Fibroblast of skin of right quadriceps (primary cell): ENCODE data around the gene SBNO2.

Experiments
- DNase-seq: peaks from one replicate; pipeline ENCODE4 v3.0.0-alpha.2; 2013

SBNO2 gene, protein sequence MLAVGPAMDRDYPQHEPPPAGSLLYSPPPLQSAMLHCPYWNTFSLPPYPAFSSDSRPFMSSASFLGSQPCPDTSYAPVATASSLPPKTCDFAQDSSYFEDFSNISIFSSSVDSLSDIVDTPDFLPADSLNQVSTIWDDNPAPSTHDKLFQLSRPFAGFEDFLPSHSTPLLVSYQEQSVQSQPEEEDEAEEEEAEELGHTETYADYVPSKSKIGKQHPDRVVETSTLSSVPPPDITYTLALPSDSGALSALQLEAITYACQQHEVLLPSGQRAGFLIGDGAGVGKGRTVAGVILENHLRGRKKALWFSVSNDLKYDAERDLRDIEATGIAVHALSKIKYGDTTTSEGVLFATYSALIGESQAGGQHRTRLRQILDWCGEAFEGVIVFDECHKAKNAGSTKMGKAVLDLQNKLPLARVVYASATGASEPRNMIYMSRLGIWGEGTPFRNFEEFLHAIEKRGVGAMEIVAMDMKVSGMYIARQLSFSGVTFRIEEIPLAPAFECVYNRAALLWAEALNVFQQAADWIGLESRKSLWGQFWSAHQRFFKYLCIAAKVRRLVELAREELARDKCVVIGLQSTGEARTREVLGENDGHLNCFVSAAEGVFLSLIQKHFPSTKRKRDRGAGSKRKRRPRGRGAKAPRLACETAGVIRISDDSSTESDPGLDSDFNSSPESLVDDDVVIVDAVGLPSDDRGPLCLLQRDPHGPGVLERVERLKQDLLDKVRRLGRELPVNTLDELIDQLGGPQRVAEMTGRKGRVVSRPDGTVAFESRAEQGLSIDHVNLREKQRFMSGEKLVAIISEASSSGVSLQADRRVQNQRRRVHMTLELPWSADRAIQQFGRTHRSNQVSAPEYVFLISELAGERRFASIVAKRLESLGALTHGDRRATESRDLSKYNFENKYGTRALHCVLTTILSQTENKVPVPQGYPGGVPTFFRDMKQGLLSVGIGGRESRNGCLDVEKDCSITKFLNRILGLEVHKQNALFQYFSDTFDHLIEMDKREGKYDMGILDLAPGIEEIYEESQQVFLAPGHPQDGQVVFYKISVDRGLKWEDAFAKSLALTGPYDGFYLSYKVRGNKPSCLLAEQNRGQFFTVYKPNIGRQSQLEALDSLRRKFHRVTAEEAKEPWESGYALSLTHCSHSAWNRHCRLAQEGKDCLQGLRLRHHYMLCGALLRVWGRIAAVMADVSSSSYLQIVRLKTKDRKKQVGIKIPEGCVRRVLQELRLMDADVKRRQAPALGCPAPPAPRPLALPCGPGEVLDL (N-terminal part only)

DNA sequence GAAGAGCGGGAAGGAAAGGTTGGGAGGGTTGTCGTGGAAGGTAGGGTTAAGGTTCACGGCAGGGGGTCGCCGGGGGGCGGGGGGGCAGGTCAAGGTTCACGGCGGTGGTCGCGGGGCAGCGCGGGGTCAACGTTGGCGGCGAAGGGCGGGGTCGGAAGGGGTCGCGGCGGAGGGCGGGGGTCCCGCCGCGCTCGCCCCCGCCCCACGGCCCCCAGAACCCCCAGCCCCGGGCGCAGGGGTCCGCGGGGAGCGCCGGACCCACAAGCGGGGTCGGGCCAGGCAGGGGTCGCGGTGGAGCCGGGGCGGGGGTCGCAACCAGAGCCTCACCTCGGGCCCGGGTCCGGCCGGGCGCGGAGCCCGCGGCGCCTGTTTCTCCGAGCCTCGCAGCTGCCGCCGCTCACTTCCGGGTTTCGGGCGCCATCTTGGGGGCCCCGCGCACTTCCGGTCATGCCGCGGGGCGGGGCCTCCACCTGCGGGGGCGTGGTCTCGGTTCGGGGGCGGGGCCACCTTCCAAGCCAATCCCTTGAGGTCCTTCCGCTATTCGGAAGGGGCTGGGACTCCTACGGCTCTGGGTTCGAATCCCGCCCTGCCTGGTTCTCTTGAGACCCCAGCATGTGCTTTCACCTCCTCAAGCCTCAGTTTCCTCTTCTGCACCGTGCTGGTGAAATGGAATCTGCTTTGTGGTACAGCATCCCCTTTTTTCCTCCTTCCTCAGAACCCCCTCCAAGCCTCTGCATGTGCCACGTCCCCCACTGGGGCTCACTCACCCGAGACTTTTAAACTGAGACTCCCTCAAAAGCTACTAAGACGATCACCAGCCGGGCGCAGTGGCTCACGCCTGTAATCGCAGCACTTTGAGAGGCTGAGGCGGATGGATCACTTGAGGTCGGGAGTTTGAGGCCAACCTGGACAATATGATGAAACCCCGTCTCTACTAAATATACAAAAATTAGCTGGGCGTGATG, at the start of gene SBNO2:
Gene SBNO2 (minus strand): TSS at position 424 of the 965 bp plus-strand sequence. CDS start 19,992 bp downstream, outside the sequence.
- DNase-seq, result peak; percentile 87

DNA sequence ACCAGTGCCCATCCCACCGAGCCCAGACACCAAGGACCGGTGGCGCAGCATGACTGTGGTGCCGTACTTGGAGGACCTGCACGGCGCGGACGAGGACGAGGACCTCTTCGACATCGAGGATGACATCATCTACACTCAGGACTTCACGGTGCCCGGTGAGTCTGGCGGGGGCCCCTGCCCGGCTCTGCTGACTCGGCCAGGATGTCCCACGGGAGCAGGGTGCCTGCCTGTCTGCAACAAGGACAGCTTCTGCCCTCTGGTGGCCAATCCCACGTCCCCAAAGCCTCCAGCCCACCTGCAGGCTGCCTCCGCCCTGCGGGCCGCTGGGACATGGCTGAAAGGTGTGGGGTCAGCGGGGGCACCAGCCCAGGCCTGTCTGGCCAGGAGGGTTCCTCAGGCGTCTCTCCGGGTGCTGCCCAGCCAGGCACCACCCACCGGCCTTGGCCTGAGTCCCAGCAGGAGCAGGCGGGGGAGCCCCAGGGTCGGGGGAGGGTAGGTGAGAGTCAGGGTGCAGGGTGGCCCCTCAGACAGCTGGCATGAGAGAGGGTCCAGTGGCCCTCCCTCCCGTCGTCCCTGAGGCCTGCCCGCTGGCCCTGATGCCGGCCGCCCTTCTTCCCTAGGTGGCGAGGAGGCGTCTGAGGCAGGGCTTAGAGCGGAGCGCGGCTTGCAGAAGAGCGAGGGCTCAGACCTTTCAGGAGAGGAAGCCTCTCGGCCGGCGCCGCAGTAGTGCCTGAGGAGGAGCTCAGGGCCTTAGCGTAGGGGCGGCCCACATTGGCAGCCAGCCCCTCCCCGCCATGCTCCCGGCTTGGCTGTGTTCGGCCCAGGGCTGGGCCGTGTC, 49.2 kb upstream of the SBNO2 start:
- no peak for DNase-seq

DNA sequence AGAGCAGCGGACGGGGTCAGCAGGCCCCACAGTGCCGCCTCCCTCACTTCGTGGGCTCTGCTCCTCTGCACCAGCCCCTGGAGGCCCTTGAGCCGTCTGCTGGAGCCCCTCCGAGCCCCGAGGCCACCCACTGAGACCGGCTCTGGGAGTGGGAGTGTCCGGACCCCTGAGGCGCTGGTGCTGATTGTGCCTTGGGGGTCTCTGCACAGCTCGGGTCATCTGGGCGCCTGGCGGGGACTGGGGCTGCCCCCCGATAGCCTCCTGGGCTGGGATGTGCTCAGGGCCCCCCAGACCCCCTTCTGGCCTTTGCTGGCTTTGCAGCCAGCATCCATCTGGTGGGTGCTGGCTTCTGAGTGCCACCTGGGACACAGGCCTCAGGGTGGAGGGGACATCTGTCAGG, 48.3 kb upstream of the SBNO2 start:
- no peak for DNase-seq

DNA sequence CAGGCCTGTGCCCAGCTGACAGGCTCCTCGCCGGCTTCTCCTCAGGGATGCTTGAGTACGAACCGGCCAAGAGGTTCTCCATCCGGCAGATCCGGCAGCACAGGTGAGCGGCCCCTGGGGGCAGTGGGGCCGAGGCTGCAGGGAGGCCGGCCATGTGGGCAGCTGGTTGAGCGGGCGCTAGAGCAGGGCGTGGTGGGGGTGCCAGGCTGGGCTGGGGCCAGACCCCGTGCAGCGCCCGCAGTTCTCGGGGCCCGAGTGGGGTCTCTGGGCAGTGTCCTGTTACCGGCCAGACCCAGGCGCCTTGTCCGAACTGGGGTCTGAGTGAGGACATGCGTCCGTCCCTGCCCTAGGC, 47.8 kb upstream of the SBNO2 start:
- no peak for DNase-seq

DNA sequence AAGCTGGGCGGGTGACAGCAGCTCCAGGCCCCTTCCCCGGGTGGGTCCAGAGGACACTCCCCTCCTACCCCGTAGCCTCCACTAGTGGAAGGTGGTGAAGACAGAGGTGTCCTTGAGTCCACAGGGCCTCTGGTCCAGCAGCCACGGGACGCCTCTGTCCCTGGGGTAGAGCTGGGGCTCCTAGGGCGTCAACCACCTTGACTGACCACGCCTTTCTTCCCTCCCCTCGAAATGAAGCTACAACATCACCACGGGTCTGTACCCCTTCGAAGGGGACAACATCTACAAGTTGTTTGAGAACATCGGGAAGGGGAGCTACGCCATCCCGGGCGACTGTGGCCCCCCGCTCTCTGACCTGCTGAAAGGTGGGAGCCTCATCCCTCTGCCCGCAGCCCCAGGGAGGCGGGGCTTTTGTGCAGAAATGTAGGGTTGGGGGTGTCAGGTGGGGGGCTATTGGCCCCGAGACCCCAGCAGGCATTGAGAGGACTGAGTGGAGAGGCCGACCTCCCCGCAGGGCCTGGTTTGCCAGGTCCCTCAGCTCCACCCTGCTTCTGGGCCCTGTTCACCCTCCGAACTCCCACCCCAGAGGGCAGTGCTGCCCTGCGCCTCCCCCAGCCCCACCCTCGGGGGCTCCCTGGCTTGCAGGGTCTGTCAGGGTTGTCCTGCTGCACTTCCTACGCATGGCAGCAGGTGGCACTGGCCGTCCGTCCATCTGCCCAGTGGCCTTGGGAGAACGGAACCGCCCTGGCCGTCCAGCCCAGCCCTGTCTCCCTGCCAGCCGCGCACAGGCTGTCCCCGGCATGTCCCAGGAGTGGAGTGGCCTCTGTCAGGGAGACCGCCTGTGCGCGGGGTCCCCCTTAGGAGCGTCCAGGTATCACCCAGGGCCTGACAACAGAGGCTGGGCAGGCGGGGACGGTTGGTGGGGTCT, 47.2 kb upstream of the SBNO2 start:
- DNase-seq, result no peak

DNA sequence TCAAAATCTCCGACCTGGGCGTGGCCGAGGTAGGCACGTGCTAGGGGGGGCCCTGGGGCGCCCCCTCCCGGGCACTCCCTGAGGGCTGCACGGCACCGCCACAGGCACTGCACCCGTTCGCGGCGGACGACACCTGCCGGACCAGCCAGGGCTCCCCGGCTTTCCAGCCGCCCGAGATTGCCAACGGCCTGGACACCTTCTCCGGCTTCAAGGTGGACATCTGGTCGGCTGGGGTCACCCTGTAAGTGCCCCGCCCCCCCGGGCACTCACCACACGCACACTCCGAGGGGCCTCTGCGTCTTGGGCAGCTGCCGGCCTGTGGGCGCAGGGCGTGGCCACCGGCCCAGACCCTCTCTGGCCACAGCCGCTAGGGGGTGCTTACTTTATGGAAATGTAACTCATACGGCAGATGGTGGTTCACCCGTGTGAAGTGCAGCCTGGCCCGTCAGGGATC, 46.4 kb upstream of the SBNO2 start:
- no peak for DNase-seq

DNA sequence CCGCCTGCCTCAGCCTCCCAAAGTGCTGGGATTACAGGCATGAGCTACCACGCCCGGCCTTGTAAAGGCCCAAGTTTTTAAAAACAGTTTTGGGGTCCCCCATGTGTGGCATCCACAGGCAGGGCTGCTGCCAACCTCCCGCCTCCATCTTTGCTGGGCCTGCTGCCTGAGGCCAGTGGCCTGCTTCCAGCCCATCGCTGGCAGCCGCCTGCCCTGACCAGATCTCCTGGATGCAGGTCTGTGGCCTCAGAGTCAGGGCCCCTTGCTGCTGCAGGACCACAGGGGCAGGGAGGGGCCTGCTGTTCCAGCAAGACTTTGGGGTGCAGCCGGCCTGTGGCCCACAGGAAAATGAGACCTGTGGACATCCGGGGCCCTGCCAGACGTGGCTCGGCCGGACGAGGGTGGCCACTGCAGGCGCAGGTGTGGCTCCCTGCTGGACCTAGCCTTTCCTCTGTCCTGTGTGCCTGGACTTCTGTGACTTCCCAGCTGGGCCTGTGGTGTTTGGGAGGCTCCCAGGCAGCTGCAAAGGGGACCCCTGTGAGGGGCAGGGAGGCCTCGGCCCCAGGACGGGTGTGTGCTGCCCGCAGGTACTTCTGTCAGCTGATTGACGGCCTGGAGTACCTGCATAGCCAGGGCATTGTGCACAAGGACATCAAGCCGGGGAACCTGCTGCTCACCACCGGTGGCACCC, 45.9 kb upstream of the SBNO2 start:
- no peak for DNase-seq

DNA sequence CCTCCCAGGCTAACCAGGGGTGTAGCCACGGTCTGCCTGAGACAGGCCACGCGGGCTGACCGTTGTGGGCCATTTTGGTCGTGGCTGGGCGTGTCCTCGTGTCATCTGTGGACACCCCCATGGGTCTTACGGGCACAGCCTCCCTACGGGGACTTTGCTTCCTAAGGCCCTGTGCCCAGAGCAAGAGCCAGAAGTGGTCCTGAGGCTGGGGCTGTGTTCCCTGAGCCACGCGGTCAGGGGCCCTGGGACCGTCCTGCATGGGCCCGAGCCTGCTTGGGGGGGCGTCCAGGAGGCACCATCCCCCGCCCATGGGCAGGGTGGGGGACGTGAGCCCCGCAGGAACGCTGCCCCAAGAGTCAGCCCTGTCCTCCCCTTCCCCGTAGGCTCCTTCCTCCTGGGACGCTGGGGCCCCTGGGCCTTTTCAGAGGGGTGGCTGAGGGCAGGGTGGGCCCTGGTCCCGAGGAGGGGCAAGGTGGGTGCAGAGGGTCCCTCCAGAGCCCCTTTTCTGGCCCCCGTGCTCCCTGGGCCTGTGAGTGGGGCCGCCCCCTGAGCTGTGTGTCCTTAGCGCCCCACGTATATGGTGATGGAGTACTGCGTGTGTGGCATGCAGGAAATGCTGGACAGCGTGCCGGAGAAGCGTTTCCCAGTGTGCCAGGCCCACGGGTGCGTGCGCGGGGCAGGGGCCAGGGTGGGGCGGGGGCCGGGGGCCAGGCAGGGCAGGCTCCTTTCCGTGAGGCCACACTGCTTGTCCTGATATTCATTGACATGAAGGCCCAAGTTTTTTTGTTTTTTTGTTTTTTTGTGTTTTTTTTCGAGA, 44.9 kb upstream of the SBNO2 start:
- DNase-seq, result no peak

DNA sequence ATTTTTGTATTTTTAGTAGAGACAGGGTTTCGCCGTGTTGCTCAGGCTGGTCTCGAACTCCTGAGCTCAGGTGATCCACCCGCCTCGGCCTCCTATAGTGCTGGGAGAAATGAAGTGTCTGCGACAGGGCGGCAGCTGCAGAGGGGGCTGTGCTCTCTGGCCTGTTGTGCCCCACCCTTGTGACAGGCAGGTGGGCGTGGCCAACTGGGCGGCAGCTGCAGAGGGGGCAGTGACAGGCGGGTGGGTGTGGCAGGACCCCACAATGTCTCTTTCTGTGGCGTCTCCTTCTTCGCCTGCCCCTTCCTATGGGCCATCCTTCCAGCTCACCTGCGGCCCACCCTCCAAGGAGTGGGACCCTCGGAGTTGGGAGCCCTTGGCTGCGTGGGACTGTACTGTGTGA, 43.3 kb upstream of the SBNO2 start:
- no peak for DNase-seq

DNA sequence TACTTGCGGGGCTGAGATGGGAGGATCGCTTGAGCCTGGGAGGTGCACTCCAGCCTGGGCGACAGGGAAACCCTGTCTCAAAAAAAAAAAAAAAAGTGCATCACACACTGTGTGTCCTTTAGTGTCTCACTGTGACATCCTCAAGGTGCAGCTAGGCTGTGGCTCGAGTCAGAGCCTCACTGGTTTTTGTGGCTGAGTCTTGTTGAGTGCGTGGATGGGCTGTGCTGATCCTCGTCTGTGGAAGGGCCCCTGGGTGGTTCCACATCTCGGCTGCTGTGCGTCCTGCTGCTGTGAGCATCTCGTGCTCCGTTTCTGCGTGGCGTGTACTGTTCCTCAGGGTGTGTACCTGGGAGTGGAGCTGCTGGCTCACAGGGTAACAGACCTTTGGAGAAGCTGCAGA, 42.7 kb upstream of the SBNO2 start:
- no peak for DNase-seq

DNA sequence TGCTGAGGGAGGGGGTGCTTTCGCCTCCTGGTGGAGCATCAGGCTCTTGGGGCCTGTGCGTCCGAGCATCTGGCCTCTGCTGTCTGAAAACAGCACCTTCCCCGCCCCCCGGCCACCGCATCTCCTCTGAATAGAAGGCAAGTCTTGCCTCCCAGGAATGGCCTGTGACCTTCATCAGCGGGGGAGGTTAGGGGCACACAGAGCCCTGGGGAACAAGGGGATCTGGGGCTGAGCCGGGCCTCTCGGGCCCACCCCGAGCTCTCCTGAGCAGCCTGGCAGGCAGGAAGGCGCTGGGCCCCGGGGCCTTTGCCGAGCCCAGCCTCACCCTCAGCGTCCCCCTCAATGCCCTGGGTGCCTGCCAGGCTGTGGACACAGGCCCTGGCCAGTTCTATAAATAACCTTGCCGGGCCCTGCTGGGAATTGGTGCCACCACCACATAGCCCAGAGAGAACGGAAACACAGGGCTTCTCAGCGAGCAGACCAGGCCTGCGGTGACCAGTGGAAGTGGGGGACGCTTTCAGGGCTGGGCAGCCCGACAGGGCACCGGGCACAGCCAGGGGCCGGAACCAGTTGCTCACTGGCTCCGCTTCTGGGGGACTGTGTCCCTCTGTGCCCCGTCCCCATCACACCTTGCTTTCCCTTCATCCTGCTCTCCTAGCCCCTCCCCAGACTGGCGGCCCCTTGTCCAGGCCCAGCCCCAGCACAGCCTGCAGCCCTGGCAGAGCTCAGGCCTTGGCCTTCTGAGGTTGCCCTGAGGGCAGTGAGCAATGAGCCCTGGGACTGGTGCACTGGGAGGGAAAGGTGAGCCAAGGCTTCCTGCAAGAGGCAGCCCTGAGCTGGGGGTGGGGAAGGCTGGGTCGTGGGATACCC, 41.0 kb upstream of the SBNO2 start:
- no peak for DNase-seq

DNA sequence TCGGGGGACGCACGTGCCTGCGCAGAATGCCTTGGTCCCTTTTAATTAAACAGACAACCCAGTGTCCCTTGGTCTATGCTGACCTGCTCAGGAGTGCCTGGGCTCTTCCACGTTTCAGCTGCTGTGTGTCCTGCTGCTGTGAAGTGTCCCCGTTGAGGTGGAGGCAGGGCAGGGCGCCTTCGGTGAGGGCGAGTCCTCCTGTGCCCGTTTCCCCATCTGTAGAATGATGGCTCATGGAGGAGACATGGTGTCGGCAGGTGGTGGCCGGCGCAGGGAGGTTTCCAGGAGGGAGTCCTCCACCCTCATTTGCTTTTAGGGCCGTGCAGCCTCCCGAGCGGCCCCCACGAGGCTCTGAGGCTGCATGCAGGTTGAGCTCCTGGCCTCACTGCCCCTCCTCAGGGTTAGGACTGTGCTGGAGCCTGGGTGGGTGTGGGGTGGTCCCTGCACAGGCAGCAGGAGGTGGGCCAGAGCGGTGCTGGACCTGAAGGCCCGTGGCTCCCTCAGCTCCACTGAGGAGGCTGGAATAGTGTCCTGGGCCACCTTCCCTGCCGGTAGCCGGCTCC, 40.3 kb upstream of the SBNO2 start:
- DNase-seq, result no peak

DNA sequence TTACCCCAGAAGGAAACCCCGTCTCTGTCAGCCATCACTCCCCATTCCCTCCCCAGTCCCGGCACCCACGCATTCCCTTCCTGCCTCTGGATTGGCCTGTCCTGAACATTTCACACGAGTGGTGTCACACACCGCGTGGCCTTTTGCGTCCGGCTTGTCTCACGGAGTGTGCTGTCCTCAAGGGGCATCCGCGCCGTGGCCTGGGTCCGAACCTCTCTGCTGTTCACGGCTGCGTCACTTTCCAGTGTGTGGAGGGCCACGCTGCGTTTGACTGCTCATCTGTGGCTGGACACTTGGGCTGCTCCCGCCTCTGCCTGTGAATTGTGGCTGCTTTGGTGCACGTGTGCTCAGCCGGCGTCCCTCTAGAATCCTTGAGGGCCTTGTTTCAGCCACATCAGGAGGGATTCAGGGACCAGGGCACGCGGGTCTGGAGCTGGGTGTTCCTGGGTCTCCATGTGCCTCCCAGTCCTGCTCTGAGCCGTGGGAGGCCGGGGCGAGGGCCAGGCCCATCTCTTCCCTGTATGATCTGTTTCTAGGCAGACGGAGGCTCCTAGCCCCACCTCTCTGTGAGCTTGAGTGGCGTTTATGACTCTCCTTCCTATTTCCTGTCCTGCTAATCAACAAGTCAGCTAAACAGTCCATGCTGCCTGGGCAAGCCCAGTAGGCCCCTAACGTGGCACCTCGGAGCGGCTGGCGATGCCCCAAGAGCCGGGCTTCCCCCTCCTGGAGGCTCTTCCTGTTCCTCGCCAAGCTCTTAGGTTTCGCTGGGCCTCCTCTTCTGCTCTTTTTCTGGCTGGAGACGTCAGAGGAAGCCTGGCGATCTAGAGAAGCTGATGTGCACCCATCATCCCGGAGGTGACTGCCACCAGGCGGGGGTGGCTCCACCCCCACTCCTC, 39.6 kb upstream of the SBNO2 start:
- DNase-seq, result peak; percentile 70

DNA sequence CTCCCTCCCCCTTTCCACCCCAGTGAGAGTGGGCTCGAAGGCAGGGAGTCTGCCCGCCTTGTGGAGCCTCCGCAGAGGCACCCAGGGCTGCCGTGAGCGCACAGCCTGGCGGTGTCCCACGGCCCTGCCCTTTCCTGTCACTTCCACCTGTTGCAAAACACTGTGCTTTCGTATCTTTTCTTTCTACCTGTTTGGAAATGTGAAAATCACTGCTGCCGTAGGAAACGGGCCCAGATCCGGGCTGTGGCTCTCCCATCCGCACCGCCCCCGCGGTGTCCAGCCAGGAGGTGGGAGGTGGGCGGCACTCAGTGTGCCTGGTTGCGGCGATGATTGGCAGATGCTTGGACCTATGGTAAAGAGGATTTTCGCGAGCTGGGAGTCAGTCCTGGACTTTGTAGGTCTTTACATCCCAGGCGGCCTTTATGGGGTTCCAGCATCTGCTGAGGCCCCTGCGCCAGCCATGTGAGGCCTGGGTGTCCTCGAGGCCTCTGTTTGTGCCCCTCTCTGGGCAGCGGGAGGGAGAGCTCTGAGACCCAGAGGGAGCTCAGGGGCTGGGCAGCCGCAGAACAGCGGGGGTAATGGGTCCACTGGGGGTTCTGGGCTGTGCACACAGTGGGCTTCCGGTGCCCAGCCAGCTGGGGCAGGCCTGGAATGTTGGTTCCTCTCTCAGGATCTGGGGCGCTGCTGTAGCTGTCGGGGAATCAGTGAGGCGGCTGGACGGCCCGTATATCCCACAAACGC, 37.6 kb upstream of the SBNO2 start:
- peak; percentile 32 for DNase-seq

DNA sequence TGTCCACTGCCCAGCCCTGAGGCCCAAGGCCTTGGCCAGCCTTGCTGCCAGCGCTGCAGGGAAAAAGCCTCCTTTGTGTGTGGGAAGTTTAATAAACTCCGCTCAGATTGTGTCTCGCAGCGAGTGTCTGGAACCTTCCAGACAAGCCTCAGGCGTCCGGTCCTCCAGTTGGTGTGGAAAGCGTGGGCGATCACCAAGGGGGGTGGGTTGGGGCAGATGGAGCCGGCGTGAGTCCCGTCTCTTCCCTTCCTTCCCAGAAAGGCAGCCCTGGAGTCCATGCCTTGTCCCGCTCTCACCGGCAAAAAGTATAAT, 36.1 kb upstream of the SBNO2 start:
- no peak for DNase-seq
